ENCODE data around the gene ZNF554. TPM values are rescaled to one million over a fixed set of nuclear protein-coding genes. Genes with fewer than 3 reads are reported as not detected.

ZNF554 gene
- total and polyA plus RNA-seq, 2 donors (not counting 3 experiments of a cell fraction or from before 2014, with no cell fraction given) = 1.2 to 1.6 TPM

DNA sequence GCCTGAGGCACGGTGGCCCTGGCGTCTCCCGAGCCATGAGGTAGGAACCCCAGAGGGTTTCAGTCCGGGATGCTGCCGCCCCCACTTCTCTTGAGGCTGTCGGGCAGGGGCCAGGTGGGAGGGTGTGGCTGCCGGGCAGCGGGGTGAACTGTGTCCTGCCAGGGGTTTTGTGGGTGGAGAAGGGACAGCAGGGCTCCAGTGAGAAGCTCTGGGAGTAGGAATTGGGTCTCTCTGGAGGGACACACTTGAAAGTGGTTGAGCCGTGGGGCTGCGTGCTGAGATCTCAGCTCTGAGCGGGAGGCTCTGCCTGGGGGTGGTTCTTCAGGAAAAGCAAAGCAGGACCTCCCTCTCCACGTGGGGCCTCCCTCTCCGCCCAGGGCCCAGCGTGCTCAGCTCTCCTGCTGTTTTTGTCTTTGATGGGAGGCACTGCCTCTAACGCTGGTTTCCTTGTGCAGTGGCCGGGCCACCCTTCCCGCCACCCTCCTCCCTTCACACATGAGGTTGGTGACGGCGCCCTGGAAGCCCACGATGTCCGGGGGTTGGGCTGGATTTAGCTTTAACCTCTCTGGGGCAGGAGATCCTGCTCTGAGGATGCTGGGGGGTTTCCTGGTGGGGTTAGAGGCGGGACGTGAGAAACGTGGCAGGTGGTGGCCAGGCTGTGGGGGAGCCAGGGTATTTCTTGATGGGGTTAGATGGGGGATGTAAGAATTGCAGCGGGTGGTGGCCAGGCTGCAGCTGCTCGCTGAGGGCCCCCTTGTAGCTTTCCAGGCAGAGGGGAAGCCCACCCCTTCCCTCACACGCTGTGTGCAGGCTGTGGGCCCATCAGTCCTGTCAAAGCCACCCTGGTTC, 15.3 kb upstream of the ZNF554 start:
- FAIRE-seq = no peak
- Histone ChIP-seq H3K4me2 (ENCODE audit: insufficient read depth, low read length) (no peak overlapping the region), H3K4me3 (replicated peaks in 1 of 3; ENCODE audit: insufficient read depth in 1 of 3, low read depth in 1 of 3, low read length in 3 of 3) (no peak overlapping the region), H3K36me3 (ENCODE audit: control insufficient read depth in 2 of 2, extremely low read depth in 1 of 2, insufficient read depth in 2 of 2, low read length in 2 of 2) (peaks cover 8 to 17% of the 10 kb centered on the region in 2 experiments), H3K27ac (ENCODE audit: insufficient read depth, low read depth, low read length) (no peak overlapping the region), H3K4me1 (ENCODE audit: control insufficient read depth, extremely low read depth, insufficient read depth, low read length) (no peaks in the 10 kb centered on the region), H3K9me3 (replicated peaks; ENCODE audit: control insufficient read depth, insufficient read depth, low read length) (no peaks in the 10 kb centered on the region), H3K79me2 (ENCODE audit: control insufficient read depth, insufficient read depth, low read length) (peaks cover 3% of the 10 kb centered on the region), H4K20me1 (replicated peaks; ENCODE audit: control insufficient read depth, extremely low read depth, insufficient read depth, low read length) (no peaks in the 10 kb centered on the region), H3K27me3 (ENCODE audit: control insufficient read depth in 2 of 2, insufficient read depth in 2 of 2, low read length in 2 of 2) (no peaks in the 10 kb centered on the region), H2AFZ (ENCODE audit: low read depth, low read length) (no peak overlapping the region), H3K9ac (replicated peaks; ENCODE audit: extremely low read depth, insufficient read depth, low read length) (no peak overlapping the region), H3K9me1 (replicated peaks; ENCODE audit: control insufficient read depth, extremely low read depth, insufficient read depth, low read length) (no peaks in the 10 kb centered on the region)
- TF ChIP-seq FOS (IDR thresholded peaks at IDR 0.05; ENCODE audit: borderline replicate concordance, insufficient read depth, low read length) (no peak), POLR2AphosphoS5 (IDR thresholded peaks at IDR 0.05; ENCODE audit: insufficient read depth, low read depth, low read length) (no peak), JUN (IDR thresholded peaks at IDR 0.05; ENCODE audit: borderline replicate concordance, insufficient read depth, insufficient read length, low read depth) (no peak), EZH2 (IDR thresholded peaks at IDR 0.05; ENCODE audit: borderline replicate concordance, low read depth, low read length, severe bottlenecking) (no peak)
- TF ChIP-seq, protein P1, sequence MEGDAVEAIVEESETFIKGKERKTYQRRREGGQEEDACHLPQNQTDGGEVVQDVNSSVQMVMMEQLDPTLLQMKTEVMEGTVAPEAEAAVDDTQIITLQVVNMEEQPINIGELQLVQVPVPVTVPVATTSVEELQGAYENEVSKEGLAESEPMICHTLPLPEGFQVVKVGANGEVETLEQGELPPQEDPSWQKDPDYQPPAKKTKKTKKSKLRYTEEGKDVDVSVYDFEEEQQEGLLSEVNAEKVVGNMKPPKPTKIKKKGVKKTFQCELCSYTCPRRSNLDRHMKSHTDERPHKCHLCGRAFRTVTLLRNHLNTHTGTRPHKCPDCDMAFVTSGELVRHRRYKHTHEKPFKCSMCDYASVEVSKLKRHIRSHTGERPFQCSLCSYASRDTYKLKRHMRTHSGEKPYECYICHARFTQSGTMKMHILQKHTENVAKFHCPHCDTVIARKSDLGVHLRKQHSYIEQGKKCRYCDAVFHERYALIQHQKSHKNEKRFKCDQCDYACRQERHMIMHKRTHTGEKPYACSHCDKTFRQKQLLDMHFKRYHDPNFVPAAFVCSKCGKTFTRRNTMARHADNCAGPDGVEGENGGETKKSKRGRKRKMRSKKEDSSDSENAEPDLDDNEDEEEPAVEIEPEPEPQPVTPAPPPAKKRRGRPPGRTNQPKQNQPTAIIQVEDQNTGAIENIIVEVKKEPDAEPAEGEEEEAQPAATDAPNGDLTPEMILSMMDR (IDR thresholded peaks at IDR 0.05; ENCODE audit: extremely low read depth in 1 of 2, insufficient read depth in 1 of 2, low read depth in 1 of 2, low read length in 2 of 2) = no peak
- BruUV-seq (replicated peaks) = no TSS peak
- ChIA-PET POLR2A (no interaction called here), CTCF (interaction anchor here (0.6 to 1.2 kb wide), 2 partner anchors 8 to 14 kb away, joined by 3 read pairs; no protein-coding TSS in a partner anchor)
- dilution Hi-C loops (cut with MboI; ENCODE audit: extremely low pct_ligation_motif_present, low sequenced_read_pairs) (no loop called here), intact Hi-C loops (cut with micrococcal nuclease) (no loop called here)
- no peak for DNase-seq (ENCODE audit: low read depth, low spot score)

All from endothelial cell of umbilical vein (primary cell).